A673 (cell line): ENCODE results near the gene STXBP5. TPM values are rescaled to one million over a fixed set of nuclear protein-coding genes. Genes with fewer than 3 reads are reported as not detected.

ENCODE experiments used
- BruUV-seq: library from RNA; stranded (reverse); fragments of 400-500 nt; replicated peaks from 2 replicates; lab custom pipeline; 2021; lab: Mats Ljungman, UMichigan
- CTCF ChIA-PET: fragments of 300-600 bp; sonication (Branson Sonifier 250); formaldehyde crosslinking; loops from one replicate; lab custom pipeline; 2022; ENCODE audit warnings: antibody characterized with exemption; lab: Charles Lee
- POLR2A ChIA-PET: fragments of 300-600 bp; sonication (Branson Sonifier 250); formaldehyde crosslinking; loops from one replicate; lab custom pipeline; 2022; ENCODE audit warnings: antibody characterized with exemption; ENCODE audit not compliant: low non-redundant PET; lab: Charles Lee
- DNase-seq: peaks from one replicate; pipeline ENCODE4 v3.0.0-alpha.2; 2015; ENCODE audit warnings: low spot score
- H3K27ac ChIP-seq: fragments of 200-600 bp; sonication (generic); 2 replicates; pipeline ENCODE4 v1.5.1; 2016; ENCODE audit warnings: mixed run types, low read depth, mild to moderate bottlenecking, mixed read lengths, antibody characterized with exemption, low read length; ENCODE audit not compliant: poor library complexity, severe bottlenecking
- H3K27me3 ChIP-seq: fragments of 200-600 bp; sonication (generic); replicated peaks from 2 replicates; pipeline ENCODE4 v1.6.1; 2017; ENCODE audit warnings: mixed run types, low read depth, mild to moderate bottlenecking, mixed read lengths, antibody characterized with exemption, low read length; ENCODE audit not compliant: insufficient read depth, poor library complexity
- H3K36me3 ChIP-seq: fragments of 200-600 bp; sonication (generic); 2 replicates; pipeline ENCODE4 v1.6.1; 2016; ENCODE audit warnings: mixed run types, mild to moderate bottlenecking, mixed read lengths, antibody characterized with exemption, low read length; ENCODE audit not compliant: insufficient read depth, poor library complexity, severe bottlenecking
- H3K4me1 ChIP-seq: fragments of 200-600 bp; sonication (generic); 2 replicates; pipeline ENCODE4 v1.6.1; 2017; ENCODE audit warnings: mixed run types, mild to moderate bottlenecking, mixed read lengths, antibody characterized with exemption, low read length; ENCODE audit not compliant: insufficient read depth, poor library complexity, severe bottlenecking
- H3K4me3 ChIP-seq: fragments of 200-600 bp; sonication (generic); 2 replicates; pipeline ENCODE4 v1.5.1; 2016; ENCODE audit warnings: low read depth, mixed run types, mild to moderate bottlenecking, mixed read lengths, low read length; ENCODE audit not compliant: poor library complexity, severe bottlenecking
- H3K9me3 ChIP-seq: fragments of 200-600 bp; sonication (generic); 2 replicates; pipeline ENCODE4 v1.6.1; 2016; ENCODE audit warnings: mixed run types, low read depth, mild to moderate bottlenecking, mixed read lengths, antibody characterized with exemption, low read length; ENCODE audit not compliant: poor library complexity, severe bottlenecking
- CTCF ChIP-seq: fragments of 300-800, 200-600 bp; sonication (generic); conservative IDR thresholded peaks from 2 replicates; pipeline ENCODE4 v1.5.1; 2017; ENCODE audit warnings: low read depth, mild to moderate bottlenecking, antibody characterized with exemption, low read length, moderate library complexity, mixed read lengths
- EZH2 ChIP-seq: fragments of 200-600 bp; sonication (generic); IDR thresholded peaks from 2 replicates; pipeline ENCODE4 v1.6.1; 2017; ENCODE audit warnings: borderline replicate concordance, low read depth, mild to moderate bottlenecking, mixed read lengths, antibody characterized with exemption, low read length; ENCODE audit not compliant: poor library complexity, severe bottlenecking
- intact Hi-C: fragments of 100-400 bp; cut with micrococcal nuclease; formaldehyde crosslinking; loops from one replicate; pipeline ENCODE4 v1.10.0; 2022; ENCODE audit not compliant: unreplicated experiment
- total RNA-seq: library from RNA; stranded (reverse); gene quantifications from 2 replicates; pipeline ENCODE4 v1.2.3, GENCODE V29; 2021

STXBP5 gene
- total RNA-seq, 1 experiment from 2014 or later: 14.5 TPM

GRCh38 chr6:147321260-147321659, 117.0 kb downstream of the STXBP5 start:
- BruUV-seq: no TSS peak
- CTCF ChIA-PET: no interaction called here
- no peak for DNase-seq
- intact Hi-C loops: no loop called here
- H3K27me3 ChIP-seq: no peaks in the 10 kb centered on the region
- H3K36me3 ChIP-seq: no peaks in the 10 kb centered on the region
- peak overlapping the region; percentile 64 for H3K27ac ChIP-seq
- H3K4me3 ChIP-seq: no peak overlapping the region
- no peaks in the 10 kb centered on the region for H3K9me3 ChIP-seq
- TF ChIP-seq CTCF (no peak), EZH2 (no peak)
- POLR2A ChIA-PET: no interaction called here
- H3K4me1 ChIP-seq: peaks cover 19% of the 10 kb centered on the region

- peaks cover 23% of the 10 kb centered on the region for H3K4me1 ChIP-seq
- intact Hi-C loops: no loop called here
- ChIA-PET CTCF (no interaction called here), POLR2A (no interaction called here)
- no peaks in the 10 kb centered on the region for H3K9me3 ChIP-seq
- peak overlapping the region; percentile 64 for H3K27ac ChIP-seq
- H3K4me3 ChIP-seq: peak overlapping the region; percentile 17
- TF ChIP-seq CTCF (no peak), EZH2 (no peak)
- H3K27me3 ChIP-seq: no peaks in the 10 kb centered on the region
- no peaks in the 10 kb centered on the region for H3K36me3 ChIP-seq
- peak; percentile 82 for DNase-seq
- no TSS peak for BruUV-seq
These were observed 118.3 kb downstream of the STXBP5 start for GRCh38 chr6:147322299-147323162.

- Histone ChIP-seq H3K9me3 (no peaks in the 10 kb centered on the region), H3K36me3 (no peaks in the 10 kb centered on the region), H3K4me1 (peaks cover 24% of the 10 kb centered on the region), H3K4me3 (no peak overlapping the region), H3K27me3 (no peaks in the 10 kb centered on the region), H3K27ac (no peak overlapping the region)
- intact Hi-C loops: no loop called here
- no peak for TF ChIP-seq EZH2
- no peak for TF ChIP-seq CTCF
- CTCF ChIA-PET: no interaction called here
- POLR2A ChIA-PET: no interaction called here
- no peak for DNase-seq
- no TSS peak for BruUV-seq
These were observed 121.3 kb downstream of the STXBP5 start for GRCh38 chr6:147325557-147325956.
